ENCODE measurements around the gene POLR2C.

POLR2C gene

DNA sequence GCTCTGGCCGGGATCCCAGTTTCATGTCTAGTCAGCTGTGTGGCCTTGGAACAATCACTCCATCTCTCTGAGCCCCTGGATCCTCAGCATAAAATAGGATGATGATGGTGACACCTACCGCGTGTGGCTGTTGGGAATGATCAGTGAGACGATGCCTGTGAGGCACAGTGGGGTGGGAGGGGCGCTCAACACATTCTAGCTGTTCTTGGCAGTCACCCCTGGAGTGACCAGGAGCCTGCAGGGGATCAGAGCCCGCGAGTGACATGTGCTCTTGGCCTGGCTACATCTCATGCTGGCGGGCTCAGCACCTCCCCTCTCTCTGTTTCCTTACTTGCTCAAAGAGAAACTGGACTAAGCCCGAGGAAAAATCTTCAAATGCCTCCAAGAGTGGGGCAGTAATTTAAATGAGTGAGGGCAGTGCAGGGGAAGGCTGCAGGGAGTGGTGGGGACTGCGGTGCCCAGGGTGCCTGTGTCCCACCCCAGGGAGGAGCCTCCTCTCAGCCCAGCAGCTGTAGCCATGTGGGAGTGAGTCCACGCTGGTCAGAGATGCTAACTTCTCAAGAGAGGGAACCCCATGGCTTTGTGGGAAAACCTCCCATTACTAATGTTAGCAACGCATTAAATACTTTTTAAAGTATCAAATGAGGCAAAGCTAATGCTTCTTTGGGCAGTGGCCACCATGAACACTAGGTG, 46.9 kb downstream of the POLR2C start:
- Histone ChIP-seq H3K9me3 (no peaks in the 10 kb centered on the region), H3K36me3 (replicated peaks) (no peaks in the 10 kb centered on the region), H3K4me1 (peaks cover 7% of the 10 kb centered on the region), H3K4me3 (no peak overlapping the region), H3K27me3 (ENCODE audit: low read depth) (no peaks in the 10 kb centered on the region)
- DNase-seq (ENCODE audit: low spot score in 2 of 2), result no peak
- in situ Hi-C loops (cut with MboI; ENCODE audit: low sequenced_read_pairs), result no loop called here

DNA sequence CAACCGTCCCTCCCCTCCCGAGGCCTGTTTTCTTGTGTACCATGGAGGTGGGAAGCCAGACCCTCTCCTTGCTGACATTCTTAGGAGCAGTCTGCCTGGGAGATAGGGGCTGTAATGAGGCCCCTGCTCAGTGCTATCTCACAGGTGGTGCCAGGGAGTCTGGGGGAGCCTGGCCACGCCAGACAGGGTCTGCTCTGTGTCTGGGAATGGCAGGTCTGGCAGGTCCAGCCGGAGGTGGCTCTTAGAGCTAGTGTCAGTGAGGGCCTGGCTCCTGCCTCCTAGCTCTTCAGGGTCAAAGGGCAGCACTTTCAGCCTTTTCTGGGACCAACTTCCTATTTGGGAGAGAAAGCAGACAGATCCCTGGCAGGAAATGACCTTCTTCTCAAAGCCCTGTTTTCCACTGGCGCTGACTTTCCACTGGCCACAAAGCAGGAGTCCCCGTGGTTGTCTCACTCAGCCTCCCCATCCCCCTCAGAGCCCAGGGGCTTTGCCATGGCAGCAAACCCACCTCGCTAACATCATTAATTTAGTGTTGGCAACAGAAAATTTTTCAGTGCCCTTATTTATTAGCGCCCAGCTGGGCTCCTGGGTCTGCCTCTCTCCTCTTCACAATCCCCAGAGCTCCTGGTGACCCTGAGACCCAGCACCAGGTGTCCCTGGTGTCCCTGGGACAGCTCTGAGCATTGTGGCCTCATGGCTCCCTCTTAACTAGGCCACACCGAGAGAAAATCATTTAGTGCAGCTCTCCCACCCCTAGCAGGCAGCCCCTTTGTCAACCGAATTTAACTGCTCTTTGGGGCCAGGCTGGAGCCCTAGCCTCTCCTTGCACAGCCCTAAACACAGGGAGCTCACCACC, 47.8 kb downstream of the POLR2C start:
- no peak for DNase-seq (ENCODE audit: low spot score in 2 of 2)
- H3K36me3 ChIP-seq (replicated peaks), result no peaks in the 10 kb centered on the region
- in situ Hi-C loops (cut with MboI; ENCODE audit: low sequenced_read_pairs), result no loop called here
- no peak overlapping the region for H3K4me3 ChIP-seq
- H3K4me1 ChIP-seq, result peaks cover 7% of the 10 kb centered on the region
- H3K27me3 ChIP-seq (ENCODE audit: low read depth), result no peaks in the 10 kb centered on the region
- no peaks in the 10 kb centered on the region for H3K9me3 ChIP-seq

DNA sequence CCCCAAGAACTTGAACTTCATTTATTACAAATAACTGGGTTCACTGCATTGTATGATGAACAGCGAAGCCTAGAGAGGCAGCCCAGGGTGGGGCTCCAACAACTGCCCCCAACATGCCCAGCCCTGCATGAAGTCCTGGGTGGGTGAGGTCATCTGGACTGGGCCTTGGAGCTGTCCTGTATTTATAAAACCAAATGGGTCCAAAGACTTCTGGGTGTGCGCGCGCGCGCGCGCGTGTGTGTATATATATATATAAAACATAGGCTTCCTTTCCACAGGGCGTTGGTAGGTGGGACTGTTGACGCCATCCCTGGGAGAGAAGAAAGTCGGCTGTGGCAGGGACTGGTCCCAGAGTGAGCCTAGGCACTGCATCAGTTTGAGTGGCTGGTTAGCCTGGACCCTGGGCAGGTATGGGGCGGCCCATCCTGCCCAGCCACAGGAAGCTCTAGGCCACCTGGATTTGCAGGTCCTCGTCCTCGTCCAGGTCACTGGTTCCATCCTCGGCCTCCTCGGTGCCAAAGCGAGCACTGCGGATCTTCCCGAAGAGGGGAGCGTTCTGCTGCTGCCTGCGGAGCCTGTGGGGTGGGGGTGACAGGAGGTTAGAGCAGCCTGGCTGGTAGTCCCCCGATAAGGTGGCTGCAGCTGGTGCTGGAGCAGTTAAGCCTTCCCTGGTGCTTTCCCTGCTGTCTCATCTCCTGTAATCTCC, 50.0 kb downstream of the POLR2C start:
- Histone ChIP-seq H3K4me1 (peaks cover 7% of the 10 kb centered on the region), H3K4me3 (no peak overlapping the region), H3K9me3 (no peaks in the 10 kb centered on the region), H3K36me3 (replicated peaks) (no peaks in the 10 kb centered on the region), H3K27me3 (ENCODE audit: low read depth) (no peaks in the 10 kb centered on the region)
- no peak for DNase-seq (ENCODE audit: low spot score in 2 of 2)
- in situ Hi-C loops (cut with MboI; ENCODE audit: low sequenced_read_pairs), result no loop called here

DNA sequence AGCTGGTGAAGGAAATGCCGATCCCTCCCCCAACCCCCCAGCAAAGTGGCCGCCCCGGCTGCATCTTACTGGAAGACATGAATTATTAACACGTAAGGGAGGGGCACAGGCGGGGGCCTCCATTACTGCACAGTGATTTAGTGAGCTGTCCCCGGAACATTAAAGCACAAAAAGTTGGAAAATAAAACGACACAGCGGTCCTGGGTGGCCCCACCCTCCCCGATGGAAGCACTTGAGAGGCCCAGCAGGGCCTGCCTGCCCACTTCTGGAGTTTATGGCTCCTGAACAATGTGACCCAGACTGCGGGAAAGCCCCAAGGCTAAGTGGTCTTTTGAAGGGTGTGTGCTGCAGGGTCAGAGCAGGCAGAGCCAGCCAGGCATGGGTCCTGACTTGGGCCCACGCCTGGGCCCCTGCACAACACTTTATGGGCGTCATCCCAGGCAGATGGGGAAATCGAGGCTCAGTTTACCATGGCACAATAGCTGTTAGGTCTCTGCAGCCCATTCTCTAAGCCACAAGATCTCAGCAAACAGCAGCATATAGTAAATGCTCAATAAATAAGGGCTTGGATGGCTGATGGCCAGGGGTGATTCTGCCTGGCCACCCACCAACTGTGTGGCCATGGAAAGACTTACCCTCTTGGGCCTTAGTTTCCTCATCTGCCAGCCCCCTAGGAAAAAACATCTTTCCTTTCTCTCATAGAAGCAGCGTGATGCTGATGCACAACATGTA, 51.1 kb downstream of the POLR2C start:
- H3K36me3 ChIP-seq (replicated peaks), result no peaks in the 10 kb centered on the region
- H3K9me3 ChIP-seq, result no peaks in the 10 kb centered on the region
- no peak overlapping the region for H3K4me3 ChIP-seq
- DNase-seq (ENCODE audit: low spot score in 2 of 2), result peak; percentile 23 to 66
- no peaks in the 10 kb centered on the region for H3K27me3 ChIP-seq (ENCODE audit: low read depth)
- in situ Hi-C loops (cut with MboI; ENCODE audit: low sequenced_read_pairs), result no loop called here
- peaks cover 7% of the 10 kb centered on the region for H3K4me1 ChIP-seq

DNA sequence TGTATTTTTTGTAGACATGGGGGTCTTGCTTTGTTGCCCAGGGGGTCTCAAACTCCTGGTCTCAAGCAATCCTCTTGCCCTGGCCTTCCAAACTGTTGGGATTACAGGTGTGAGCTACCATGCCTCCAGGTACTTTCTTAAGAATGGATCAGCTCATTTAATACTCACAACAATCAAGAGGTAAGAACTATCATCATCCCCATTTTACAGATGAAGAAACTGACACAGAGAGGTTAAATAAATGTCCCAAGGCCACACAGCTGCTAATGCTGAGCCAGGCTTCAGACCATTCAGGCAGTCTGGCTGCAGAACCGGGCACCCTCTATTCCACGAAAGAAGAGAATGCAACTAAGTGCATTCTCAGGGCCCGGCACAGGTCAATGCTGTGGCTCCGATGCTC, 51.9 kb downstream of the POLR2C start:
- H3K4me3 ChIP-seq, result no peak overlapping the region
- H3K4me1 ChIP-seq, result peaks cover 7% of the 10 kb centered on the region
- no peak for DNase-seq (ENCODE audit: low spot score in 2 of 2)
- no peaks in the 10 kb centered on the region for H3K36me3 ChIP-seq (replicated peaks)
- no peaks in the 10 kb centered on the region for H3K27me3 ChIP-seq (ENCODE audit: low read depth)
- no peaks in the 10 kb centered on the region for H3K9me3 ChIP-seq
- in situ Hi-C loops (cut with MboI; ENCODE audit: low sequenced_read_pairs), result no loop called here

DNA sequence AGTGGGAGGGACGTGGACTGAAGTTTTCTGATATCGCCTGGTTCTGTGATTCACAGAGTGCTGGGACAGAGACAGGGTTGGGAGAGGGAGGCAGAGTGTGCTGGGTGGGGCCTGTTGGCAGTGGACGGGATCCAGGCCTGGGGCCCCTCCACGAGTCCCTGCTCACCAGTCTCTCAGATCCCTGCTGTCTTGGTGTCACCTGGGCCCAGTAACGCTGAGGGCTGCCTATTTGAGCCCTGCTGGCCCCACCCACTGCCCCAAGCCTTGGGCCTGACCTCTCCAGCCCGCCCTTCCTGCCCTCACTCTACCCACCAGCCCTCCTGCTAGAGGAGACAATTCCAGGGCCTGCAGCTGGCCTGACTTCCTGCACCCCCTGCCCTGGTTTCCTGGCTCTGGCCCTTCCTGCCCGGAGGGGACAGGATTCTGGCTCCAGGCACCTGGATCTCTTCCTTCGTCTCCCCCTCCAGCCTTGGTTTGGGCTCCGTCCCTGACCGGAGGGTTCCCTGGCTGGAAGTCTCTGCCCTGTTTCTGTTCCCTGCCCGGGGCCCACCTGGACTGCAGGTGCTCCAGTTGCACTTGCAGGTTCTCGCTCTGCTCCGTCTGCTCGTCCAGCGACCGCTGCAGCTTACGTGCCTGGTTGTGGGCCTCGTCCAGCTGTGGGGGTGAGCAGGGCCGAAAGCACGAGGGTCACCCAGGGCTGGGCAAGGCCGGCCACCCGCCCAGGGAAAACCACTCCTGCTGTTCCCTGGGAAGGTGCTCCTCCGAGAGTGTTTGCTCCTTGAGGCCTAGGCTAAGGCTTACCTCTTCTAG, 52.5 kb downstream of the POLR2C start:
- no peaks in the 10 kb centered on the region for H3K27me3 ChIP-seq (ENCODE audit: low read depth)
- H3K4me1 ChIP-seq, result peaks cover 7% of the 10 kb centered on the region
- in situ Hi-C loops (cut with MboI; ENCODE audit: low sequenced_read_pairs), result loop anchor here (5.0 kb wide), 1 partner anchor 213 kb away; no protein-coding TSS in a partner anchor
- no peak overlapping the region for H3K4me3 ChIP-seq
- no peaks in the 10 kb centered on the region for H3K9me3 ChIP-seq
- no peak for DNase-seq (ENCODE audit: low spot score in 2 of 2)
- H3K36me3 ChIP-seq (replicated peaks), result no peaks in the 10 kb centered on the region

DNA sequence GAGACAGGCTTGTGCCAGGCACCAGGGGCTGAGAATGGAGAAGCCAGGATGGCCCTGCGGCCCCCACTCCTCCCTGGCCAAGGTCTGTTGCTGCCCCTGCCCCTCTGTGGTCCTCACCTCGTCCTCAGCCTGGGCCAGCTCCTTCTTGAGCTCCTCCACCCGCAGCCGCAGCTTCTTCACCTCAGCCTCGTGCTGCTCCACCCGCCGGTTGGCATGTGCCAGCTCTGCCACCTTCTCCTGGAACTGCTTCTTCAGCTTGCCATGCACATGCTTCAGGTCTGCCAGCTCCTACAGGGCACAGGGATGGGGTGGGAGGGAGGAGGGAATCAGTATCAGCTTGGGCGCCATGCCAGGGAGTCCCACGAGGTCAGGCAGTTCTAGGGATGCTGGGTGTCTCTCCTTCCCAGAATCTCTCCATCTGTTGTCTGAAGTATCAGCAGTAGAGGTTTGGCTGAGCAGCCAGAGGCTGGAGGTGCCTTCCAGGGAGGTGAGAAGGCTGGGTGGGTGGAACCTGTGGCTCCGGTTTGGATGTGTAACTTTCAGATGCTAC, 53.8 kb downstream of the POLR2C start:
- Histone ChIP-seq H3K27me3 (ENCODE audit: low read depth) (no peaks in the 10 kb centered on the region), H3K4me1 (peaks cover 7% of the 10 kb centered on the region), H3K36me3 (replicated peaks) (no peaks in the 10 kb centered on the region), H3K9me3 (no peaks in the 10 kb centered on the region), H3K4me3 (no peak overlapping the region)
- no peak for DNase-seq (ENCODE audit: low spot score in 2 of 2)
- in situ Hi-C loops (cut with MboI; ENCODE audit: low sequenced_read_pairs), result loop anchor here (5.0 kb wide), 1 partner anchor 214 kb away; no protein-coding TSS in a partner anchor

DNA sequence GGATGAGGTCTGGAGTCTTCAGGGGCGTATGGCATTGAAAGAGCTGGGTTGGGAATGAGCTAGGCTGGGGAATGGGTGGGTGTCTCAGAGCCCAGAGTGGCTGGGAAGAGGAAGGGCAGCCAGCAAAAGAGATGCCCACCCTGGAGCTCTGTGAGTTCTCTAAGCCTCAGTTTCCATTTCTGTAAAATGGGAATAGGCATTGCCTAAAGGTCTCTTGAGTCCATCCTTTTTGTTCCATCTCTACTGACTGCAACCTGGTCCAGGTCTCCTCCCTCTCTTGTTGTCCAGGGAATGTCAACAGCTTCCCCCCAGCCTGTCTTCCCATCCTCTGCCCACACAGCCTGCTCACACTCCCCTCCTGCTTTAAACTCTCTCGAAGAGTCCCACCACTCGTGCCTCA, 54.3 kb downstream of the POLR2C start:
- Histone ChIP-seq H3K27me3 (ENCODE audit: low read depth) (no peaks in the 10 kb centered on the region), H3K4me3 (no peak overlapping the region), H3K4me1 (peaks cover 7% of the 10 kb centered on the region), H3K9me3 (no peaks in the 10 kb centered on the region), H3K36me3 (replicated peaks) (no peaks in the 10 kb centered on the region)
- in situ Hi-C loops (cut with MboI; ENCODE audit: low sequenced_read_pairs), result loop anchor here (5.0 kb wide), 1 partner anchor 214 kb away; no protein-coding TSS in a partner anchor
- no peak for DNase-seq (ENCODE audit: low spot score in 2 of 2)

DNA sequence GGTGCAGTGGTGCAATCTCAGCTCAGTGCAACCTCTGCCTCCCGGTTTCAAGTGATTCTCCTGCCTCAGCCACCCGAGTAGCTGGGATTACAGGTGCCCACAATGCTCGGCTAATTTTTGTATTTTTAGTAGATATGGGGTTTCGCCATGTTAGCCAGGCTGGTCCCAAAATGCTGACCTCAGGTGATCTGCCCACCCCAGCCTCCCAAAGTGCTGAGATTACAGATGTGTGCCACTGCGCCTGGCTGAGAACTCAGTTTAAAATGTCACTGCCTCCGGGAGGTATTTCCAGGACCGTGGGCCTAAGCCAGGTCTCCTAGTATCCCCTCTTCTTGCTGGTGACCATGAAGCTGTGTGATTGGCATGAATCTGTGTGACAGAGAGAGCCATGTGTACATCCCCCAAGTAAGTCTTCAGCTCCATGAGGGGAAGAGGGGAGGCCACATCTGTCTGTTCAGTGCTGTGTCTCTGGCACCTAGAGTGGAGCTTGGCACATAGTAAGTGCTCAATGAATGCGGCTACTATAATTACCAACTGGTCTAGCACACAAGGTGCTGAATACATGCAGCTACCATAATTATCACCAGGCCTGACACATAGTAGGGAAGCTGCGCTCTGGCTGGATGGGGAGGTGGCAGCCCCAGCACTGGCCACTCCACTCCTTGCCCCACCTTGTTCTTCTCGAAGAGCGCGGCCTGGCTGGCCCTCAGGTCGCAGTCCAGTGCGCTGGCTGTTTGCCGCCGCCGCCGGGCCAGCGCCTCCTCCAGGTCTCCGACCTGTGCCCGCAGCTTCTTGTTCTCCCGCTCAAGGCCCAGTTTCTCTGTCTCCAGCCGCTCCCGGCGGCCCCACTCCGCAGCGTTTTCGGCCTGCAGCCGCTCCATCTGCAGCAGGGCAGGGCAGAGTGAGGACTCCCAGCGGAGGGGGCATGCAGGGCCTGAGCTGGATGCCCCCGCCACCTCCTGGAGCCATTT, 55.2 kb downstream of the POLR2C start:
- H3K9me3 ChIP-seq, result no peaks in the 10 kb centered on the region
- no peak overlapping the region for H3K4me3 ChIP-seq
- no peak for DNase-seq (ENCODE audit: low spot score in 2 of 2)
- H3K4me1 ChIP-seq, result peaks cover 7% of the 10 kb centered on the region
- in situ Hi-C loops (cut with MboI; ENCODE audit: low sequenced_read_pairs), result loop anchor here (5.0 kb wide), 1 partner anchor 215 kb away; no protein-coding TSS in a partner anchor
- H3K27me3 ChIP-seq (ENCODE audit: low read depth), result no peaks in the 10 kb centered on the region
- H3K36me3 ChIP-seq (replicated peaks), result no peaks in the 10 kb centered on the region

DNA sequence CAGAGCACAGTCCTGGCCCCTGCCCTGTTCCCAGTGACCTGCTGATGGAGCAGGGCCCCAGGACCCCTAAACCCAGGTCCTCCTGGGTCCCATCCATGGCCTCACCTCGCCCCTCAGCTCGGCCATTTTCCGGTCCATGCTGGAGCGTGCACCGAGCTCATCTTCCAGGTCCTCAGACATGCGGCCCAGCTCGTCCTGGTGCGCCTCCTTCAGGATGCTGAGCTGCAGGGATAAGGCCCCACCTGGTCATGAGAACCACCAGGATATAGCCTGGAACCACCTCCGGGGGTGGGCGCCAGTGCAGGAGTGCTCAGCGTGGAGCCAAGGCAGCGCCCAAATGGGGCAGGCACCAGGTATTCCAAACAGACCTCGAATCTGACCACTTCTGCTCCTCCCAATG, 56.0 kb downstream of the POLR2C start:
- no peak overlapping the region for H3K4me3 ChIP-seq
- H3K36me3 ChIP-seq (replicated peaks), result no peaks in the 10 kb centered on the region
- H3K9me3 ChIP-seq, result no peaks in the 10 kb centered on the region
- DNase-seq (ENCODE audit: low spot score in 2 of 2), result no peak
- in situ Hi-C loops (cut with MboI; ENCODE audit: low sequenced_read_pairs), result loop anchor here (5.0 kb wide), 1 partner anchor 216 kb away; no protein-coding TSS in a partner anchor
- H3K27me3 ChIP-seq (ENCODE audit: low read depth), result no peaks in the 10 kb centered on the region
- peaks cover 2% of the 10 kb centered on the region for H3K4me1 ChIP-seq

DNA sequence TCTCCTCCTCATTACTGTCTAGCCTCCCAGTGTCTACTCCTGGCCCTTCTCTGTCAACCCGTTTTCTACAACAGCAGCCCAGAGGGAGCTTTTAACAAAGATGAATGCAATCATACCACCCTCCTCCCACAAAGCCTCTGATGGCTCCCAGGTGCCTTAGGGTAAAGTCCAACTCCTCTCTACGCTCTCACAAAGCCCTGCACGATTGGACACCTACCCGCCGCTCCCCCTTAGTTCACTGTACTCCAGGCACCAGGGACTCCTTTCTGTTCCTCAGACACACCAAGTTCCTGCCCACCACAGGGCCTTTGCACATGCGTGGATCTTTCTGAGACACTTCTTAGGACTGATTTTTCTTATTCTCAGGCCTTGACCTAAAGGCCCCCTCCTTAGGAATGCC, 56.4 kb downstream of the POLR2C start:
- Histone ChIP-seq H3K4me3 (no peak overlapping the region), H3K27me3 (ENCODE audit: low read depth) (no peaks in the 10 kb centered on the region), H3K4me1 (no peaks in the 10 kb centered on the region), H3K9me3 (no peaks in the 10 kb centered on the region), H3K36me3 (replicated peaks) (no peaks in the 10 kb centered on the region)
- in situ Hi-C loops (cut with MboI; ENCODE audit: low sequenced_read_pairs), result loop anchor here (5.0 kb wide), 1 partner anchor 217 kb away; no protein-coding TSS in a partner anchor
- DNase-seq (ENCODE audit: low spot score in 2 of 2), result no peak
